GM23338 (cell line): ENCODE data around the gene MXRA8. TPM values are rescaled to one million over a fixed set of nuclear protein-coding genes. Genes with fewer than 3 reads are reported as not detected.

Experiments used
- ATAC-seq: fragments of 200-7000 bp; cut with Tn5 transposase; 3 replicates; pipeline ENCODE4 v1.9.1; 2020
- DNase-seq: peaks from one replicate; pipeline ENCODE4 v3.0.0-alpha.2; 2015; ENCODE audit warnings: low spot score
- H2AFZ ChIP-seq: fragments of 200-600 bp; sonication (generic); 2 replicates; pipeline ENCODE4 v1.8.0; 2016; ENCODE audit warnings: antibody characterized with exemption, mild to moderate bottlenecking, moderate library complexity
- H3F3A ChIP-seq: fragments of 200-600 bp; sonication (generic); replicated peaks from 2 replicates; pipeline ENCODE4 v1.8.0; 2017; ENCODE audit warnings: antibody characterized with exemption, mixed run types, low read depth
- H3K27ac ChIP-seq: fragments of 200-600 bp; sonication (generic); 2 replicates; pipeline ENCODE4 v1.6.1; 2016; ENCODE audit warnings: low read depth
- H3K27me3 ChIP-seq: fragments of 200-600 bp; sonication (generic); 2 replicates; pipeline ENCODE4 v1.8.0; 2016; ENCODE audit warnings: mild to moderate bottlenecking, mixed run types, moderate library complexity; ENCODE audit not compliant: insufficient read depth
- H3K36me3 ChIP-seq: fragments of 200-600 bp; sonication (generic); 2 replicates; pipeline ENCODE4 v1.8.0; 2016; ENCODE audit warnings: mild to moderate bottlenecking; ENCODE audit not compliant: insufficient read depth
- H3K4me1 ChIP-seq: fragments of 200-600 bp; sonication (generic); 2 replicates; pipeline ENCODE4 v1.8.0; 2016; ENCODE audit warnings: mild to moderate bottlenecking, moderate library complexity; ENCODE audit not compliant: insufficient read depth
- H3K4me2 ChIP-seq: fragments of 200-600 bp; sonication (generic); 2 replicates; pipeline ENCODE4 v1.7.1; 2017; ENCODE audit warnings: mixed run types
- H3K4me3 ChIP-seq: fragments of 200-600 bp; sonication (generic); 2 replicates; pipeline ENCODE4 v1.6.1; 2016; ENCODE audit warnings: mixed run types
- H3K79me2 ChIP-seq: fragments of 200-600 bp; sonication (generic); replicated peaks from 2 replicates; pipeline ENCODE4 v1.8.0; 2017; ENCODE audit warnings: mild to moderate bottlenecking; ENCODE audit not compliant: insufficient read depth
- H3K9me2 ChIP-seq: fragments of 200-600 bp; sonication (generic); 2 replicates; pipeline ENCODE4 v1.8.0; 2017; ENCODE audit not compliant: insufficient read depth
- H4K20me1 ChIP-seq: fragments of 200-600 bp; sonication (generic); replicated peaks from 2 replicates; pipeline ENCODE4 v1.8.0; 2017; ENCODE audit warnings: mild to moderate bottlenecking; ENCODE audit not compliant: insufficient read depth
- H3K27ac Mint-ChIP-seq: 2 replicates; pipeline ENCODE4 v1.8.0; 2020; ENCODE audit warnings: inconsistent platforms, mild to moderate bottlenecking, moderate library complexity, mixed read lengths
- H3K27me3 Mint-ChIP-seq: 3 replicates; pipeline ENCODE4 v1.8.0; 2022; ENCODE audit warnings: low read depth, mild to moderate bottlenecking, moderate library complexity, mixed read lengths, inconsistent platforms; ENCODE audit not compliant: insufficient read depth, poor library complexity
- H3K36me3 Mint-ChIP-seq: 3 replicates; pipeline ENCODE4 v1.8.0; 2021; ENCODE audit warnings: low read depth, mild to moderate bottlenecking, inconsistent platforms, moderate library complexity, mixed read lengths
- H3K4me1 Mint-ChIP-seq: 3 replicates; pipeline ENCODE4 v1.8.0; 2020; ENCODE audit warnings: mild to moderate bottlenecking, inconsistent platforms, mixed read lengths
- H3K4me3 Mint-ChIP-seq: 3 replicates; pipeline ENCODE4 v1.8.0; 2021; ENCODE audit warnings: moderate library complexity, mild to moderate bottlenecking, inconsistent platforms, mixed read lengths
- H3K9me3 Mint-ChIP-seq: 3 replicates; pipeline ENCODE4 v1.8.0; 2020; ENCODE audit warnings: moderate library complexity, mild to moderate bottlenecking, inconsistent platforms, mixed read lengths
- CTCF ChIP-seq, 2 experiments: fragments of 200-600 bp in 1 of 2; sonication (generic) in 1 of 2; conservative IDR thresholded peaks; 2 replicates each; pipeline versions ENCODE4 v1.5.1 to v1.6.1; 2016 to 2017; ENCODE audit warnings: antibody characterized with exemption in 2 of 2, low read depth in 2 of 2, mild to moderate bottlenecking in 2 of 2, moderate library complexity in 1 of 2
- ETS1 ChIP-seq: IDR thresholded peaks from 2 replicates; pipeline ENCODE4 v1.6.1; 2016; ENCODE audit warnings: antibody characterized with exemption
- EZH2 ChIP-seq: fragments of 200-600 bp; sonication (generic); IDR thresholded peaks from one replicate; pipeline ENCODE4 v1.8.0; 2017; ENCODE audit warnings: antibody characterized with exemption, mild to moderate bottlenecking, low read depth; ENCODE audit not compliant: unreplicated experiment
- EZH2phosphoT487 ChIP-seq: fragments of 200-600 bp; sonication (generic); IDR thresholded peaks from one replicate; pipeline ENCODE4 v1.8.1; 2018; ENCODE audit warnings: antibody characterized with exemption; ENCODE audit not compliant: unreplicated experiment
- JUNB ChIP-seq: IDR thresholded peaks from one replicate; pipeline ENCODE4 v1.6.1; 2016; ENCODE audit warnings: antibody characterized with exemption; ENCODE audit not compliant: unreplicated experiment
- REST ChIP-seq: IDR thresholded peaks from one replicate; pipeline ENCODE4 v1.6.1; 2018; ENCODE audit warnings: antibody characterized with exemption; ENCODE audit not compliant: unreplicated experiment
- STAT1 ChIP-seq: IDR thresholded peaks from one replicate; pipeline ENCODE4 v1.6.1; 2016; ENCODE audit warnings: antibody characterized with exemption; ENCODE audit not compliant: unreplicated experiment
- polyA plus RNA-seq: library from polyadenylated mRNA; unstranded; fragments of >200 nt; fragmentation: Nextera tagmentation; extraction: Ambion mirVana; gene quantifications from 2 replicates; pipeline ENCODE4 v1.2.1, GENCODE V29; 2016
- total RNA-seq: library from RNA; depleted of rRNA; stranded (reverse); fragments of >200 nt; shearing (Covaris generic); gene quantifications from 2 replicates; pipeline ENCODE4 v1.2.3, GENCODE V29; 2014

The MXRA8 gene
- total and polyA plus RNA-seq, 2 experiments from 2014 or later: 9.1 to 17.2 TPM

- TF ChIP-seq CTCF (conservative IDR thresholded peaks at IDR 0.05; ENCODE audit: low read depth in 2 of 2) (no peak), ETS1 (no peak)
Measured at GRCh38 chr1:1388078-1388472, 29.7 kb upstream of the MXRA8 start (continued).

GRCh38 chr1:1387098-1388077, 29.0 kb upstream of the MXRA8 start:
- peaks cover 83% of the 10 kb centered on the region for H3K36me3 Mint-ChIP-seq
- TF ChIP-seq CTCF (conservative IDR thresholded peaks at IDR 0.05; ENCODE audit: low read depth in 2 of 2): no peak
- TF ChIP-seq EZH2: no peak
- no peak for TF ChIP-seq EZH2phosphoT487
- TF ChIP-seq STAT1: no peak
- TF ChIP-seq REST: no peak
- no peak for TF ChIP-seq JUNB

More at GRCh38 chr1:1387098-1388077, 29.0 kb upstream of the MXRA8 start:
- H3K27ac Mint-ChIP-seq: no peak overlapping the region
- H3K4me2 ChIP-seq: no peak overlapping the region
- H3K27ac ChIP-seq: no peak overlapping the region
- H2AFZ ChIP-seq: no peak overlapping the region
- no peak for ATAC-seq
- peaks cover 31% of the 10 kb centered on the region for H3F3A ChIP-seq
- H4K20me1 ChIP-seq: peaks cover 10% of the 10 kb centered on the region; the same call in 1 of the 2 replicates
- no peak overlapping the region for H3K4me3 Mint-ChIP-seq
- H3K4me1 ChIP-seq: no peaks in the 10 kb centered on the region
- H3K9me2 ChIP-seq: no peaks in the 10 kb centered on the region
- H3K36me3 ChIP-seq: peaks cover 58% of the 10 kb centered on the region
- DNase-seq: no peak
- H3K4me3 ChIP-seq: no peak overlapping the region
- H3K4me1 Mint-ChIP-seq: no peaks in the 10 kb centered on the region
- H3K79me2 ChIP-seq: peaks cover 10% of the 10 kb centered on the region; the same call in 1 of the 2 replicates
- H3K27me3 Mint-ChIP-seq: peaks cover 6% of the 10 kb centered on the region
- no peaks in the 10 kb centered on the region for H3K27me3 ChIP-seq
- no peaks in the 10 kb centered on the region; the same call in 2 of the 3 replicates for H3K9me3 Mint-ChIP-seq
